Suprapubic skin (tissue), 4 donors: ENCODE measurements around the gene FCMR.

Experiments
- CTCF ChIP-seq, 2 donors: fragments of 200-600 bp in 1 of 2; fragments of 450-650 bp in 1 of 2; sonication (generic) in 1 of 2; IDR thresholded peaks; one replicate each; pipeline ENCODE4 v1.5.1; 2016 to 2019; ENCODE audit warnings: antibody characterized with exemption in 2 of 2, mild to moderate bottlenecking in 1 of 2, moderate library complexity in 1 of 2
- EP300 ChIP-seq: sonication (generic); formaldehyde crosslinking; IDR thresholded peaks from one replicate; pipeline ENCODE4 v1.6.1; 2017; ENCODE audit warnings: antibody characterized with exemption
- POLR2A ChIP-seq, 2 donors: fragments of 450-650 bp; IDR thresholded peaks; one replicate each; pipeline ENCODE4 v1.6.1; 2017; ENCODE audit warnings: antibody characterized with exemption in 2 of 2, mild to moderate bottlenecking in 2 of 2, moderate library complexity in 2 of 2
- POLR2AphosphoS5 ChIP-seq, 3 donors: sonication (generic); formaldehyde crosslinking; IDR thresholded peaks; one replicate each; pipeline ENCODE4 v1.6.1; 2017; ENCODE audit warnings: antibody characterized with exemption in 3 of 3

DNA sequence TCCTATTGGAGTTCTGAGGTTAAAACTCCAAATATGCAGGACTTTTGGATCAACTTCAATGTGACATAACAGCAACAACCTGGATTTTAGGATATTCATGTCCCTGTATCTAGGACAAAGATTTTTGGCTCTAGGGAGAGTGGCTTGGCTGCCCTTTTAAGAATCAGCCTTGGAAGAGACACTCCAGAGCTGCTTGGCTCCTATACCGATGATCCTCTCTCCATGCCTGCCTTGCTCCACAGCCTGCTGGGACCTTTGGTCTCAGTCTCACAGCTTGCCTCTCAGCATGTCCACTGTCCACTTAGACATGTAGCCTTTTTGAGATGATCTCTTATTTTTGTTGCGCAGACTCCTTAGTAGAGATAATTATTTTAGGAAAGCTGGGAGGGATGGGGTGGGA lies 4.5 kb upstream of the FCMR start:
- no peak for TF ChIP-seq POLR2A (IDR thresholded peaks at IDR 0.05)
- TF ChIP-seq CTCF (IDR thresholded peaks at IDR 0.05) = no peak
- no peak for TF ChIP-seq POLR2AphosphoS5 (IDR thresholded peaks at IDR 0.05)
- TF ChIP-seq EP300 = no peak
